SK-N-SH treated with all-trans-retinoic acid at 6 μM for 48 hours (cell line): ENCODE measurements around the gene AGRP.

ENCODE experiments used
- ATAC-seq: fragments of 200-7000 bp; cut with Tn5 transposase; 3 replicates; pipeline ENCODE4 v1.9.1; 2020; ENCODE audit warnings: mild to moderate bottlenecking, moderate library complexity
- ARNTL ChIP-seq: fragments of 450-650 bp; formaldehyde crosslinking; IDR thresholded peaks from 2 replicates; pipeline ENCODE4 v1.5.0; 2020; ENCODE audit warnings: low read depth, mild to moderate bottlenecking, moderate library complexity, borderline replicate concordance
- BACH2 ChIP-seq: fragments of 250-450 bp; sonication (Bioruptor Pico); IDR thresholded peaks from 2 replicates; pipeline ENCODE4 v1.9.0; 2021; ENCODE audit warnings: mild to moderate bottlenecking, borderline replicate concordance
- CREB5 ChIP-seq: fragments of 250-450 bp; sonication (Bioruptor Pico); IDR thresholded peaks from 2 replicates; pipeline ENCODE4 v1.5.1; 2020; ENCODE audit warnings: low read depth, mild to moderate bottlenecking, moderate library complexity
- CSDC2 ChIP-seq: fragments of 250-450 bp; sonication (Bioruptor Pico); IDR thresholded peaks from 2 replicates; pipeline ENCODE4 v1.5.0; 2020; ENCODE audit warnings: mild to moderate bottlenecking, moderate library complexity
- CSRNP3 ChIP-seq: fragments of 250-450 bp; sonication (Bioruptor Pico); IDR thresholded peaks from 2 replicates; pipeline ENCODE4 v1.5.1; 2021; ENCODE audit warnings: mild to moderate bottlenecking, moderate library complexity
- GLIS3 ChIP-seq: fragments of 250-450 bp; sonication (Bioruptor Pico); IDR thresholded peaks from 2 replicates; pipeline ENCODE4 v1.5.0; 2020; ENCODE audit warnings: mild to moderate bottlenecking, moderate library complexity
- ISL1 ChIP-seq: fragments of 250-450 bp; sonication (Bioruptor Pico); IDR thresholded peaks from 2 replicates; pipeline ENCODE4 v2.1.2; 2022; ENCODE audit warnings: mild to moderate bottlenecking, moderate library complexity
- OSR1 ChIP-seq: fragments of 250-450 bp; sonication (Bioruptor Pico); IDR thresholded peaks from 2 replicates; pipeline ENCODE4 v1.8.0; 2022; ENCODE audit warnings: moderate library complexity, mild to moderate bottlenecking, inconsistent platforms
- PPARA ChIP-seq: fragments of 250-450 bp; sonication (Bioruptor Pico); IDR thresholded peaks from 2 replicates; pipeline ENCODE4 v1.5.0; 2020; ENCODE audit warnings: mild to moderate bottlenecking, borderline replicate concordance
- RARB ChIP-seq: fragments of 250-450 bp; sonication (Bioruptor Pico); IDR thresholded peaks from 2 replicates; pipeline ENCODE4 v1.8.0; 2021; ENCODE audit warnings: mild to moderate bottlenecking, moderate library complexity
- SNAI2 ChIP-seq: fragments of 250-450 bp; sonication (Bioruptor Pico); IDR thresholded peaks from 2 replicates; pipeline ENCODE4 v1.5.0; 2020; ENCODE audit warnings: mild to moderate bottlenecking, moderate library complexity
- TCF4 ChIP-seq: fragments of 250-450 bp; sonication (Bioruptor Pico); IDR thresholded peaks from 2 replicates; pipeline ENCODE4 v1.8.0; 2021; ENCODE audit warnings: mild to moderate bottlenecking, moderate library complexity, borderline replicate concordance
- TOX ChIP-seq: fragments of 250-450 bp; sonication (Bioruptor Pico); IDR thresholded peaks from 2 replicates; pipeline ENCODE4 v1.8.0; 2021; ENCODE audit warnings: mild to moderate bottlenecking, moderate library complexity, borderline replicate concordance
- ZC3H10 ChIP-seq: fragments of 250-450 bp; sonication (Bioruptor Pico); IDR thresholded peaks from 2 replicates; pipeline ENCODE4 v1.5.1; 2021; ENCODE audit warnings: mild to moderate bottlenecking, moderate library complexity
- ZFP3 ChIP-seq: fragments of 250-450 bp; sonication (Bioruptor Pico); IDR thresholded peaks from 2 replicates; pipeline ENCODE4 v1.5.0; 2020; ENCODE audit warnings: mild to moderate bottlenecking, moderate library complexity
- ZFP30 ChIP-seq: fragments of 450-650 bp; formaldehyde crosslinking; IDR thresholded peaks from 2 replicates; pipeline ENCODE4 v1.5.0; 2022; ENCODE audit warnings: mild to moderate bottlenecking, moderate library complexity
- ZNF565 ChIP-seq: fragments of 450-650 bp; formaldehyde crosslinking; conservative IDR thresholded peaks from 2 replicates; pipeline ENCODE4 v1.5.0; 2020; ENCODE audit warnings: low read depth, mild to moderate bottlenecking, moderate library complexity
- ZNF70 ChIP-seq: fragments of 450-650 bp; formaldehyde crosslinking; IDR thresholded peaks from 2 replicates; pipeline ENCODE4 v1.5.0; 2020; ENCODE audit warnings: mild to moderate bottlenecking, moderate library complexity
- ZNF8 ChIP-seq: fragments of 450-650 bp; formaldehyde crosslinking; IDR thresholded peaks from 2 replicates; pipeline ENCODE4 v1.5.0; 2020; ENCODE audit warnings: mild to moderate bottlenecking, moderate library complexity
- TF ChIP-seq, protein P1 (sequence below): fragments of 250-450 bp; sonication (Bioruptor Pico); IDR thresholded peaks from 2 replicates; pipeline ENCODE4 v1.8.0; 2020; ENCODE audit warnings: mild to moderate bottlenecking, moderate library complexity, borderline replicate concordance

Gene AGRP

DNA sequence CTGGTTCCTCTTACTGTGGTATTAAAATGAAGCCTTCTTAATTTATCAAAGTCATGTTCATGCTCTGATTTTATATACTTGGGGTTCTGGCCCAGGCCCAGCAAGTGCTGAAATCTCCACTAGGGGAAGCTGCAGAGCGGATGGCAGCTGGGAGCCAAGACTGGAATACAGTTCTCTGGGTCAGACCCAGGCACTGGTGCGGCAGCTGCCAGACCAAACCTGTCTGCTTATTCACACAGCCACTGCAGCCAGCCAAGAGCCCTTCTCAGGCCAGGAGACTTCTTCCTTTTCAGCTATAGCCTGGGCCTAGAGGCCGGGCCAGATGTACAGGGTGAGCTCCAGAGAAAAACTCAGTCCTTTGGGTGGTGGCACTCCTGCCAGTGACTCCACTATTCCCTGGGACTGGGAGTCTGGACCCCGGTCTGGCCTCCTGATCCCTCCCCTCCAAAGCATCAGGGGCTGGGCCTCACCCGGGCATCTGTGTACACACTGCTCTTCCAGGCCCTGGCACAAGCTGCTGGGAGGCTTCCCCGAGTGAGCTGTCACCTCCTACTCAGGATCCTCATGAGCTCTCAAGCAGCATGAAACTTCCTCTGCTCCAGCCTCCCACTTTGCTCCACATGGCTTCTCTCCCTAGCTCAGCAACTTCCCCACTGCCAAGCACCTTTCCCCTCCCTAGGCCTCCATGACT lies 26.8 kb downstream of the AGRP start:
- ATAC-seq, result peak; percentile 44; the same call in 2 of the 3 replicates
- TF ChIP-seq BACH2 (CRISPR knock-in tag) (no peak), ZFP3 (CRISPR knock-in tag) (no peak), ZFP30 (no peak), RARB (CRISPR knock-in tag) (no peak)

DNA sequence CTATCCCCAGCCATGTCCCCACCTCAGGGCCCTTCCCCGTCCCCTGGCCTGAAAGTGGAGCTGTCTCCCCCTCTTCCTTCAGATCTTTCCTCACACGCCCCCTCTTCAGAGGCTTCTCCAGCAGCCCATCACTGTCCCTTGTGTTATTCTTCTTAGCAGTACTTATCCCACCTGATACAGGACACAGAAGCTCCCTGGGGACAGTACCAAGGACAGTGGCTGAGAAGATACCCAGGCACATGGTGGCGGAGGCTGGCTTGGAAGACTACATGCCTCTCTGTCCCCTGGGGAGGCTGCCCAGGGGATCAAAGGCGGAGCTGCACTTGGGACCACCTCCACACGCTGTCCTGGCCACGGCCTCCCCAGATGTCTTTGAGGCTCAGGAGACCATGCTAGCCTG lies 28.5 kb downstream of the AGRP start:
- ATAC-seq, result no peak
- TF ChIP-seq OSR1 (no peak), ZFP3 (CRISPR knock-in tag) (no peak)

GRCh38 chr16:67454104-67454503 lies 29.2 kb downstream of the AGRP start:
- TF ChIP-seq ZNF565 (CRISPR knock-in tag), result no peak
- ATAC-seq, result no peak

DNA sequence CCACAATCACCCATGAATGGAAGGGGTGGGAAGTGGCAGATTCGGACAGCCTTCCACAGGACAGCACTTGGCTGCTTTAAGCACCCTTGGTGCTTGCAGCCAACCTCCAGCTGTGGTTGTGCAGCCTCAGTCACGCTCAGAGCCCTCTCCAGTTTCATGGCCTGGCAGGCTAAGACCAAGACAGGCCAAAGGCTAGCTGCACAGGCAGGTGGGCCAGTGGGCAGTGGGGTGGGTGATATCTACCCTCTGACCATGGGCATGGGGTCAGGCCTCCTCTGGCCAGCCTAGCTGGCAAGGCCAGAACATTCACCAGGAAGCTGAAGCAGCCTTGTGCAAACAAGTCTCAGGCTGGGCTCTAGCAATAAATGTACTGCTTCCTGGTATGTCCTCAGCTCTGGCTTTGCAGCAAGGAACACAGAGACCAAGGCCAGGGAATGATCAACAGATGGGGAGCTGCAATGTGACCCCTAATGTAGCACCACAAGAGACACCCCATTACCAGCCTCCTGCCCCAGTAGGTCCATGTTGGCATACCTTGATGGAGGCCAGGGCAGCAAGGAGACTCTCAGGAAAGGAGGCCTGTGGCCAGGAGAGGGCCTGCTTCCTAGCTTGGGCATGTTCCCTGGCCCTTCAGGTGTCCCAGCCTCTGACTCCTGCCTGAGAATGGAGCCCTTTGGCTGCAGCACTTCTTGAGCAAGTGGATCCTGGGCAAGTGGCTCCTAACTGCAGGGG lies 31.5 kb downstream of the AGRP start:
- TF ChIP-seq BACH2 (CRISPR knock-in tag), result no peak
- no peak for TF ChIP-seq ZFP30
- no peak for TF ChIP-seq SNAI2
- no peak for TF ChIP-seq ISL1
- TF ChIP-seq OSR1, result no peak
- TF ChIP-seq ARNTL (CRISPR knock-in tag), result no peak
- TF ChIP-seq ZFP3 (CRISPR knock-in tag), result no peak
- no peak for TF ChIP-seq PPARA (CRISPR knock-in tag)
- TF ChIP-seq CREB5 (CRISPR knock-in tag), result no peak
- TF ChIP-seq, protein P1, sequence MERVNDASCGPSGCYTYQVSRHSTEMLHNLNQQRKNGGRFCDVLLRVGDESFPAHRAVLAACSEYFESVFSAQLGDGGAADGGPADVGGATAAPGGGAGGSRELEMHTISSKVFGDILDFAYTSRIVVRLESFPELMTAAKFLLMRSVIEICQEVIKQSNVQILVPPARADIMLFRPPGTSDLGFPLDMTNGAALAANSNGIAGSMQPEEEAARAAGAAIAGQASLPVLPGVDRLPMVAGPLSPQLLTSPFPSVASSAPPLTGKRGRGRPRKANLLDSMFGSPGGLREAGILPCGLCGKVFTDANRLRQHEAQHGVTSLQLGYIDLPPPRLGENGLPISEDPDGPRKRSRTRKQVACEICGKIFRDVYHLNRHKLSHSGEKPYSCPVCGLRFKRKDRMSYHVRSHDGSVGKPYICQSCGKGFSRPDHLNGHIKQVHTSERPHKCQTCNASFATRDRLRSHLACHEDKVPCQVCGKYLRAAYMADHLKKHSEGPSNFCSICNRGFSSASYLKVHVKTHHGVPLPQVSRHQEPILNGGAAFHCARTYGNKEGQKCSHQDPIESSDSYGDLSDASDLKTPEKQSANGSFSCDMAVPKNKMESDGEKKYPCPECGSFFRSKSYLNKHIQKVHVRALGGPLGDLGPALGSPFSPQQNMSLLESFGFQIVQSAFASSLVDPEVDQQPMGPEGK, result no peak
- TF ChIP-seq ZNF70 (CRISPR knock-in tag), result no peak
- TF ChIP-seq CSDC2 (CRISPR knock-in tag), result no peak
- TF ChIP-seq, all 23 proteins: peak for 0
- ATAC-seq, result no peak

DNA sequence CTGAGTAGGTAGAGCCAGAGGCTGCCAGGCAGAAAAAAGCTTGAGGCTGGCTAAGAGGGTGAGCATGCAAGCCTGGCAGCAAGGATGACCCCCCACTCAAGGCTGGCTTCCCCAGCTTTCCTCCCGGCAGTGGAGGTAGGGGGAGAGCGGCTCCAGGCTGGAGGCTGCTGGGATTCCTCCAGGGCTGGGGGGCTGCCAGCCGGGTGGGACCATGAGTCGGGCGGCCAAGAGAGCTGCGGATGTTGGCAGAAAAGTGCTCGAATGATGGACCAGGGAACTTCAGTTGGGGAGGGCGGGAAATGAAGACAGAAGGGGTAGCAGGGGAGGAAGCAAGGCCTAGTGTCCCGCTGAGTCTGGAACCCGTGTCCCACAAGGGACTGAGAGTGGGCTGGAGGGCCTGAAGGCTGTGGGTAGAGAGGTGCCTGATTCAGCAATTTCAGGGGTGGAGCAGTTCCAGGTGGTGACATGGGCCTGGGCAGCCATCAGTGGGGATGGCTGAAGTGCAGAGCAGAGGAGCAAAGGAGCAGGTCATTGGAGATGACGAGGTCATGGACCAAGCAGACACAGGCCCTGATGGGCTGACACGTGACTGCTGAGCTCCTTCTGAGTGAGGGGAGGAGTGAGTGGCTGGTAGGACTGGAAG lies 32.2 kb downstream of the AGRP start:
- TF ChIP-seq CSRNP3 (CRISPR knock-in tag) (no peak), TCF4 (CRISPR knock-in tag) (no peak), GLIS3 (no peak), BACH2 (CRISPR knock-in tag) (no peak), ZFP3 (CRISPR knock-in tag) (no peak), ZNF8 (no peak), ZC3H10 (no peak), CSDC2 (CRISPR knock-in tag) (no peak), TOX (CRISPR knock-in tag) (no peak), ZNF565 (CRISPR knock-in tag) (no peak), ZFP30 (no peak), PPARA (CRISPR knock-in tag) (no peak), OSR1 (no peak)
- TF ChIP-seq, protein P1, result no peak
- no peak for ATAC-seq
